K562 (cell line): ENCODE measurements around the gene TIFAB. TPM values are rescaled to one million over a fixed set of nuclear protein-coding genes. Genes with fewer than 3 reads are reported as not detected.

Experiments used
- ATF1 ChIP-seq, 2 experiments: fragments of 450-650 bp in 1 of 2; IDR thresholded peaks; 2 replicates each; pipeline ENCODE4 v1.6.1; 2016; ENCODE audit warnings: missing compliant biosample characterization in 1 of 2, missing genetic modification characterization in 1 of 2
- CBFA2T3 ChIP-seq: fragments of 450-650 bp; IDR thresholded peaks from 2 replicates; pipeline ENCODE4 v1.6.1; 2017
- CEBPB ChIP-seq: fragments of 450-650 bp; IDR thresholded peaks from 2 replicates; pipeline ENCODE4 v1.6.1; 2016; ENCODE audit warnings: missing genetic modification characterization, missing compliant biosample characterization
- CREBBP ChIP-seq: IDR thresholded peaks from one replicate; pipeline ENCODE4 v1.6.1; 2012; ENCODE audit warnings: low read depth, mild to moderate bottlenecking, control low read depth, inconsistent platforms, low read length
- EGR1 ChIP-seq: fragments of 450-650 bp; conservative IDR thresholded peaks from 2 replicates; pipeline ENCODE4 v1.6.1; 2017; ENCODE audit warnings: mild to moderate bottlenecking
- FOXK2 ChIP-seq, 2 experiments: fragments of 450-650 bp; IDR thresholded peaks in 1 of 2; conservative IDR thresholded peaks in 1 of 2; 2 replicates each; pipeline ENCODE4 v1.6.1; 2016; ENCODE audit warnings: low read depth in 2 of 2, mild to moderate bottlenecking in 1 of 2
- FOXP1 ChIP-seq: sonication (generic); formaldehyde crosslinking; IDR thresholded peaks from 2 replicates; pipeline ENCODE4 v1.8.0; 2022; ENCODE audit warnings: mild to moderate bottlenecking, missing genetic modification reagents
- FOXP4 ChIP-seq: sonication (generic); formaldehyde crosslinking; IDR thresholded peaks from 2 replicates; pipeline ENCODE4 v1.8.0; 2022; ENCODE audit warnings: mild to moderate bottlenecking, missing genetic modification reagents, borderline replicate concordance
- GATAD2A ChIP-seq: fragments of 450-650 bp; IDR thresholded peaks from 2 replicates; pipeline ENCODE4 v1.6.1; 2017
- HMG20B ChIP-seq: fragments of 250-450 bp; sonication (Bioruptor Pico); IDR thresholded peaks from 2 replicates; pipeline ENCODE4 v1.5.0; 2021; ENCODE audit warnings: mild to moderate bottlenecking
- KAT2B ChIP-seq: IDR thresholded peaks from one replicate; pipeline ENCODE4 v1.6.1; 2012; ENCODE audit warnings: low read depth, mild to moderate bottlenecking, control low read depth, inconsistent platforms, low read length, moderate library complexity
- KLF16 ChIP-seq: IDR thresholded peaks from 2 replicates; pipeline ENCODE4 v1.6.1; 2016; ENCODE audit warnings: antibody characterized with exemption
- MECOM ChIP-seq: fragments of 250-450 bp; sonication (Bioruptor Pico); IDR thresholded peaks from 2 replicates; pipeline ENCODE4 v1.8.0; 2022; ENCODE audit warnings: inconsistent platforms
- MLLT1 ChIP-seq, 2 experiments: fragments of 450-650 bp; IDR thresholded peaks; 2 replicates each; pipeline ENCODE4 v1.6.1; 2016
- MNT ChIP-seq, 2 experiments: fragments of 450-650 bp; conservative IDR thresholded peaks; 2 replicates each; pipeline ENCODE4 v1.6.1; 2017; ENCODE audit warnings: mild to moderate bottlenecking in 2 of 2, moderate library complexity in 2 of 2
- NFRKB ChIP-seq: fragments of 450-650 bp; IDR thresholded peaks from 2 replicates; pipeline ENCODE4 v1.6.1; 2016; ENCODE audit warnings: low read depth
- NR2F6 ChIP-seq: fragments of 450-650 bp; formaldehyde crosslinking; IDR thresholded peaks from 2 replicates; pipeline ENCODE4 v1.4.0; 2020; ENCODE audit warnings: mild to moderate bottlenecking
- PHF20 ChIP-seq: fragments of 450-650 bp; IDR thresholded peaks from 2 replicates; pipeline ENCODE4 v1.6.1; 2018; ENCODE audit not compliant: partially characterized antibody
- PRMT5 ChIP-seq: sonication (generic); formaldehyde crosslinking; IDR thresholded peaks from 2 replicates; pipeline ENCODE4 v1.5.0; 2020; ENCODE audit warnings: missing genetic modification reagents
- PTBP1 ChIP-seq: fragments of 200-400 bp; formaldehyde crosslinking; IDR thresholded peaks from 2 replicates; pipeline ENCODE4 v1.6.1; 2017; ENCODE audit warnings: low read depth, low read length
- SIN3B ChIP-seq: fragments of 450-650 bp; IDR thresholded peaks from 2 replicates; pipeline ENCODE4 v1.6.1; 2017; ENCODE audit warnings: low read depth, mild to moderate bottlenecking, moderate library complexity
- TRIM24 ChIP-seq, 2 experiments: fragments of 450-650 bp; IDR thresholded peaks; 2 replicates each; pipeline ENCODE4 v1.6.1; 2016
- ZNF696 ChIP-seq: fragments of 250-450 bp; sonication (Bioruptor Pico); conservative IDR thresholded peaks from 2 replicates; pipeline ENCODE4 v1.4.0; 2020; ENCODE audit warnings: mild to moderate bottlenecking, moderate library complexity
- polyA plus RNA-seq, 8 experiments: library from polyadenylated mRNA; depleted of rRNA in 4 of 8; stranded (reverse) in 5 of 8; unstranded in 3 of 8; fragments of >200 nt; fragmentation: Nextera tagmentation in 2 of 8; fragmentation: Illumina TruSeq in 1 of 8; extraction: Ambion mirVana in 2 of 8; extraction: Trizol in 1 of 8; gene quantifications; 2 replicates each; pipeline versions ENCODE4 v1.2.1 to v1.2.3, GENCODE V29; 2011 to 2014; ENCODE audit warnings: inconsistent platforms in 1 of 8, missing spikeins in 1 of 8
- total RNA-seq, 7 experiments: library from RNA; depleted of rRNA in 6 of 7; stranded (reverse); fragments of >200 nt in 6 of 7; fragmentation: Illumina TruSeq in 2 of 7; extraction: Trizol in 2 of 7; gene quantifications; 2 replicates each; pipeline versions ENCODE4 v1.2.1 to v1.2.3, GENCODE V29; 2011 to 2021; ENCODE audit warnings: low replicate concordance in 1 of 7

TIFAB gene
- total and polyA plus RNA-seq, 9 of the 15 experiments (the other 6 are each of a cell fraction or from before 2014, with no cell fraction given) = not detected

- TF ChIP-seq KLF16 (0 out of 2 replicates have a peak, but pooled peaks have one; percentile 31), HMG20B (CRISPR knock-in tag) (no peak), MNT (conservative IDR thresholded peaks at IDR 0.05) (peak; percentile 77 to 82), EGR1 (peak; percentile 97), PHF20 (peak; percentile 76), NR2F6 (no peak), ZNF696 (CRISPR knock-in tag) (0 out of 2 replicates have a peak, but pooled peaks have one; percentile 2), NFRKB (peak; percentile 92), MLLT1 (IDR thresholded peaks at IDR 0.05) (no peak), FOXP1 (CRISPR knock-in tag) (0 out of 2 replicates have a peak, but pooled peaks have one; percentile 67), FOXK2 (conservative IDR thresholded peaks at IDR 0.05 in 1 of 2, IDR thresholded peaks at IDR 0.05 in 1 of 2; ENCODE audit: low read depth in 2 of 2) (peak; percentile 68 to 73; a peak in 3 of 4 replicates), MECOM (CRISPR knock-in tag) (0 out of 2 replicates have a peak, but pooled peaks have one; percentile 22), CREBBP (no peak), TRIM24 (IDR thresholded peaks at IDR 0.05) (peak; percentile 52 to 62), PRMT5 (CRISPR knock-in tag) (no peak), SIN3B (no peak), CBFA2T3 (peak; percentile 78), ATF1 (CRISPR knock-in tag; IDR thresholded peaks at IDR 0.05) (no peak), ATF1 (tag; IDR thresholded peaks at IDR 0.05) (peak; percentile 62; the same call in 1 of the 2 replicates), KAT2B (no peak), PTBP1 (0 out of 2 replicates have a peak, but pooled peaks have one; percentile 77), GATAD2A (no peak), CEBPB (tag) (peak; percentile 77), FOXP4 (CRISPR knock-in tag) (peak; percentile 87; the same call in 1 of the 2 replicates)
Measured at GRCh38 chr5:135456238-135457099, 4.3 kb upstream of the TIFAB start (continued).
